GM18498 (cell line): ENCODE measurements around the gene RPL15.
"Not testable (repeated sequence)": the region's sequence is repeated elsewhere in the genome, so short reads cannot be mapped to it uniquely, and the experiment has no call there.

Source experiments
- ATAC-seq: cut with Tn5 transposase; IDR thresholded peaks from one replicate; pipeline ENCODE4 v1.9.1; 2021; ENCODE audit warnings: mild to moderate bottlenecking, moderate library complexity; ENCODE audit not compliant: unreplicated experiment

Gene RPL15

DNA sequence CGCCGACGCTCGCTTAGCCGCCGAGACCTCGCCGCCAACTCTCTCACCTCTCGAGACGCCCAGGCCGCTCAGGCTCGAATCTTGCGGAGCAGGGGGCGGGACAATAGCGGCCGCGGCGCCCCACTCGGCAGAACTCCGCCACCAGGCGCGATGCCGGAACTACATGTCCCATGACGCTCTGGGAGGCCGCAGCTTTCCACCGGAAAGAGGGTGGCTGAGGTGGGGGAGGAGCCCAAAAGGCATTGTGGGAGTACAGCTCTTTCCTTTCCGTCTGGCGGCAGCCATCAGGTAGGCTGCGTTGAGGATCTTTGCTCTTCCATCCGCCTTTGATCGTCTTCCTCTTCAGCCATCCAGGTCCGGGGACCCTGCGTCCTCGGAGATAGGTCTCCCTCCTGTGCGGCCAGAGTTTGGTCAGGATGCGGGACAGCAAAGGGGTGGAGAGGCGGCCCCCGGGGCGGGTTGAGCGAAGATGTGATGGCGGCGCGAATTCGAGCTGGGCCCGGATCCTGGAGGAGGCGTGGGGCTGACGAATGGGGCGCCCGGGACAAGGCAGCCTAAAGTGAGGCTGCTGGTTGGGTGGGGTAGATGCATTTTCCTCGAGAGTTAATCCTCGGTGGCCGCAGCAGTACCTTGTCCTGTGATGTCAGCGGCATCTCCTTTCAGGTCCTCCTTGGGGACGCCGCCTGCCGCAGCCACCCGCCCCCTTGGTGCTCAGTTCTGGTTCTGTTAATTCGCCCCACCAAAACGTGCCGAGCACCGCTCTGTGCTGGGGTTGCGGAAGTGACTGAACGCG, at the start of gene RPL15, which contains the start of gene NKIRAS1:
Gene RPL15 (plus strand): TSS at position 247 of the 793 bp plus-strand sequence. CDS start 728 bp downstream, outside the sequence.
Gene NKIRAS1 (minus strand): TSS at position 105 of the 793 bp plus-strand sequence. CDS start 6,086 bp downstream, outside the sequence.
- ATAC-seq: peak; percentile 95

DNA sequence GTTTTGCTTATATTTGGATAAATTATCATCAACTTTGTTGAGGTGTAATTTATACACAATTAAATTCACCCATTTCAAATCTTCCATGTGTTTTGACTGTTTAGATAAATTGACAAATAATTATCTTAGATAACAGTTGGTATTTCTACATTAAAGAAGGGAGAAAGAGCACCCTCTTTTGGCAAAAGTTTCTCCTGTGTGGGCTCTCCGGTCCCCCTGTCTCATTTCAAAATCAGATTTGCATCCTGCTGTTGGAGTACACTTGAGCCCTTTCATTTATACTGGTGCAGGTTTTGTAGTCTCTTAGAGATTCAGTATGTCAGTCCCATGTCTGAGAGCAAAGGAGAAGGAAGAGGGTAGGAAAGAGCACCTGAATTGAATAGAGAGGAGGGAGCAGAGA, 49.5 kb upstream of the RPL15 start:
- no peak for ATAC-seq

DNA sequence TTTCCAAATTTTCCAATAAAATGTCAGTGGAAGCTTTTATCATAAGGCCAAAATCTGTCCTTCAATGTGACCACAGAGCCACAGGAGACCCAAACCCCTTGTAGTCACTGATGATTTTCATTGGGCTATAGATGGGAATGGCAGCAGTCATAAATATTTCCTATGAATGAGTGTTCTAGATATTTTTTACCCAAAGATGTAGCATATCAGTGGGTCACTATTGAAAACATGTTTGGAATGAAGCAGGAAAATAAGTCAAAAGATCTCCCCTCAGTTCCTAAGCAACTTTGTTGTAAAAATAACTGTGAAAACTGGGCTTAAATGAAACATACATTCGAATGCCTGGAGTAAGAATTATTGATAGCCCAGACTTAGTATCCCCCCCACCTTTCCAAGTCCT, 49.1 kb upstream of the RPL15 start:
- ATAC-seq: no peak

DNA sequence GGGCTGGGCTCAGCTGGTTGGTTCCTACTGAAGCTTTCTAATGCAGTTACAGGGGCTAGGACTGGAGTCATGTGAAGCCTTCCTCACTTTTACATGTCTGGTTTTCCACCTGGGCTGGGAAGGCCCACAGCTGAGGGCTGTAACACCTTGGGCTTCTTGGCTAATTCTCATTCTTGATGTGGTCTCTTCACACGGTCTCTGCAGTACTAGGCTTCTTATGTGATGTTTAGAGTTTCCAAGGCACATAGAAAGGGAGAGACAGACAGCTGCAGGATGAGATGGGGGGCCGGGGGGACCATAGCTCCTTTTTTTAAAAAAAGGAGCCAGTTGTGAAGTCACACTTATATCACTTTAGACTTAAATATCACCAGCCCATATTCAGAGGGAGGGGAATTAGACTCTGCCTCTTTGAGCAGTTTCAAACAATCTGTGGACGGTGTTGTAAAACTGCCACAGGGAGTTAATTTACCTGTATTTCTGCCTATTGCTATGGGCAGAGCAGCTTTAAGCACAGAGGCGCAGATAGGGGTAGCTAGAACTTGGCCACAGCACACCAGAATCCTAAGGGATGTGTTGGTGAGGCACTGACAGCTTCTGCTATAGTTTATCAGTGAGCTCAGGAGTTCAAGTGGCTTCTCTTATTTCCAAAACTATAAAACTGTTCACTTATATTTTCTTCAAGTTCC, 46.8 kb upstream of the RPL15 start:
- ATAC-seq: no peak

DNA sequence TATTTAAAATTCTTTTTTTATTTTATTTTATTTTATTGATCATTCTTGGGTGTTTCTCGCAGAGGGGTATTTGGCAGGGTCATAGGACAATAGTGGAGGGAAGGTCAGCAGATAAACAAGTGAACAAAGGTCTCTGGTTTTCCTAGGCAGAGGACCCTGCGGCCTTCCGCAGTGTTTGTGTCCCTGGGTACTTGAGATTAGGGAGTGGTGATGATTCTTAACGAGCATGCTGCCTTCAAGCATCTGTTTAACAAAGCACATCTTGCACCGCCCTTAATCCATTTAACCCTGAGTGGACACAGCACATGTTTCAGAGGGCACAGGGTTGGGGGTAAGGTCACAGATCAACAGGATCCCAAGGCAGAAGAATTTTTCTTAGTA, 46.3 kb upstream of the RPL15 start:
- not testable (repeated sequence) for ATAC-seq

DNA sequence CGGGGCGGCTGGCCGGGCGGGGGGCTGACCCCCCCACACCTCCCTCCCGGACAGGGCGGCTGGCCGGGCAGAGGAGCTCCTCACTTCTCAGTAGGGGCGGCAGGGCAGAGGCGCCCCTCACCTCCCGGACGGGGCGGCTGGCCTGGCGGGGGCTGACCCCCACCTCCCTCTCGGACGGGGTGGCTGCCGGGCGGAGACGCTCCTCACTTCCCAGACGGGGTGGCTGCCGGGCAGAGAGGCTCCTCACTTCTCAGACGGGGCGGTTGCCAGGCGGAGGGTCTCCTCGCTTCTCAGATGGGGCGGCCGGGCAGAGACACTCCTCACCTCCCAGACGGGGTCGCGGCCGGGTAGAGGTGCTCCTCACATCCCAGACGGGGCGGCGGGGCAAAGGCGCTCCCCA, 45.6 kb upstream of the RPL15 start:
- ATAC-seq: not testable (repeated sequence)

DNA sequence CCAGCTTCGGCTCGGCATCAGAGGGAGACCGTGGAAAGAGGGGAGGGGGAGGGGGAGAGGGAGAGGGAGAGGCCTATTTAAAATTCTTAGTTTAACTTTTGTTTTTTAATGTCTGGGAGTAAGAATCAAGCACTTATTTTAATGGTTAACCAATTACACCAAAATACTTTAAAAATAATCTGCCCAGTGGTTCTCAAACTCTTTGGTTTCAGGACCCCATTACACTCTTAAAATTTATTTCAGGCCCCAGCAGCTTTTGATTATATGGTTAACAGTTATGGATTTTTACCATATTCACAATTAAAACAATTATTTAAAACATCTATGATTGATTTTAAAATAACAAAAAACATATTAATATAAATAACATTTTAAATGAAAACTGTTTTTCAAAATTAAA, 44.6 kb upstream of the RPL15 start:
- ATAC-seq: no peak

DNA sequence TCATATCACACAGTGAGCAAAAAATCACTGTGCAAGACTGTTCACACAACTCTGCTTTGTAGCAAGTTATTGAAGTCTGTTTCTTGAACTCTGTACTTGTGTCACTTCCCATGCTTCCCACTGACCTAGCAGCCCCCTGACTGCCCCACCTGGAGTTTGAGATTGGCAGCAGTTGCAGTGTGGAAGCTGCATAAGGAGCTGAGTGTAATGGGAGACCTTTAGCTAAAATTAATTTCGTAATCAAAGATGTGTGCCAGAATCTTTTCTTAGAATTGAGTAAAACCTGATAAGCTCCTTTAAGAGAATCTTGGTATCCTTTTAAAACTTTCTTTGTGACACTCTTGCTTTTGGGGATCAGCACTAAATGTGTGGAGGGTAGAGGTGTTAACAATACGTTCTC, 43.0 kb upstream of the RPL15 start:
- no peak for ATAC-seq

DNA sequence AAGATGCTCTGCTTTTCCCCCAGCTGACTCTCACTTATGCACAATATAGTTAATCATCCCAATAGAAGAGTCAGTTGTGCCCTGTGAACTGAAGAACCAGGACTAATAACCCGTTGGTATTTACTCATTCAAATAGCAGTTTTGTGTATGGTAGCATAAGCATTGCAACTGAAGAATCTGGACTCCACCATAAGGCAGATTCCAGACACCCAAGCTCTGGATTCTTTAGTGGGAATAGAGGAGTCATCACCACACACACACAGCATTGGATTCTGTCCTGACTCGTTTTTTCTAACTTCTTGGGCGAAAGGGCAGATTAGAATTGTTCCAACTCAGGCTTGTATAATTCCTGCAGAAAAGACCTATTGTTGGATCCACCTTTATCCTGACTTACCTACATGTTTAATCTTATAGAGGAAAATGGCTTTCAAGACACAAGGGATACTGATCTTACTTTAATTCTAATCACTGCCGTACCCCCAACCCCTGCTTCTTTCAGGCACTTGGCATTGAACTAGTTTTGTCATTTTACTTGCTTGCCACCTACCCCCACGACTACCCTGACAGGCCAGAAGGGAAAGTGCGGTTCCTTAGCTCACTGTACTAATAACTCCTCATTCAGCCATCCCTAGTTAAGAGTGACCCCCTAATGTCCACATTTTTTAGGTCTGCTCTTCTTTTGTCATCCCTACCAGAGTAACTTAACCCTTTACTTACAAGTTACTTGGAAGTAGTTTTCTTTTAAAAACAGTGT, 42.4 kb upstream of the RPL15 start:
- no peak for ATAC-seq

DNA sequence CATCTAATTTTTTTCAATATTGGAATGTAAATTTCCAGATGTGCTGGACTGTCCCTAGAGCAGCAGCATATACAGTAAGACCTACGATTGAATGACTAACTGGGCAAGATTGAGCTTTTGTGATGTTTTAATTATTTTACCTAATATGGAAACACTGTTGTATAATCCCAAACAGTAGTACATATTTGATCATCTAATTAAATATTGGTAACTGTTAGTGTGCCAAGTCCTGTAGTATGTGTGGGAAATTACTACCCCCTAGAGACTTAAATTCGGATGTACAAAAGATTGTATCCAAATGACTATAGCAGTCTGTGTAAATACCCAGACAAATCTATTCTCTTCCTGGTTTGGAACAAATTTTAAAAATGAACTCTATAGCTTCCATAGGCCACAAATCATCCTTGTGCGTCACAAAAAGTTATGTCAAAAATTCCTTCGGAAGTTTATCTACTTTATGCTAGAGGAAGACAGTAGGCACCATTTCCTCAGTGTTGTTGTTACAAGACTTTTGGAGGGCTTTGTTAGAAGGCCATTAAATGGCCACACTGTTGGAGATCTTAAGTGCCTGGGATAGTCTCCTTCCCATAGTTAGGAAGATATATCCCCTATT, 41.7 kb upstream of the RPL15 start:
- no peak for ATAC-seq

DNA sequence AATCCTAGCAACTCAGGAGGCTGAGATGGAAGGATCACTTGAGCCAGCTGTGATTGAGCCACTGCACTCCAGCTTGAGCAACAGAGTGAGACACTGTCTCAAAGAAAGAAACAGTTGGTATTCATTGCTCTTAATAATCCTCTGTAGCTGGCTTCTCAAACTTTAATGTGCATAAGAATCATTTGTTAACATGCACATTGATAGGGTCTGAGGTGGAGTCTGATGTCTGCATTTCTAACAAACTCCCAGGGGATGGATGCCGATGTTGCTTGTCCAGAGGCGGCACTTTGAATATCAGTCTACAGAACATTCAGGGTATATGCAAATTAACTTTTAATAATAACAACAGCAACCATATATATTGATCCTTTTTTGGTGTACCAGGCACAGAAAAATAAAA, 40.0 kb upstream of the RPL15 start:
- ATAC-seq: no peak

DNA sequence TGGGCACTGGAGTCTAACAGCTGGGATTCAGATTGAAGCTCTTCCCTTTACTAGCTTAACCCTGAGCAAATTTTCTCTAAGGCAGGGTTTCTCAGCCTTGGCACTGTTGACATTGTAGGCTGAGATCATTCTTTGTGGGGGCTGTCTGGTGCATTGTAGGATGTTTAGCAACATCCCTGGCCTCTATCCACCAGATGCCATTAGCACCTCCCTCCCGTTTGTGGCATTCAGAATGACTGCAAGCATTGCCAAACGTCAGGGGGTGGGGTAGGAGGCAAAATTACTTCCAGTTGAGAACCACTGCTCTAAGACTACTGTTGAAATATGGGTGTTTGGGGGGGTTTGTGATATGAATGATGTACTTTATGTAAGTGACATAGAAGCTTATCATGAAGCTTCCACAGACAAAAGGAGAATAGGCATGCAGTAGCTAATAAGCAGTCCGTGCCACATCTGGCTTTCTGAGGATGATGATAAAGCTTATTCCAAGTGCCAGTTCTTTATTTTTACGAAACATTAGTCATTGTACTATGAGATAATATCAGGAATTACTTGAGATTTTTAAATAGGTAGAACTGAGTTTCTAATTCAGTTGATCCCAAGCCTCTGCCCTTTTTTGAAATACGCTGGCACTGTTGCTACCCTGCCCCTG, 39.5 kb upstream of the RPL15 start:
- ATAC-seq: no peak

DNA sequence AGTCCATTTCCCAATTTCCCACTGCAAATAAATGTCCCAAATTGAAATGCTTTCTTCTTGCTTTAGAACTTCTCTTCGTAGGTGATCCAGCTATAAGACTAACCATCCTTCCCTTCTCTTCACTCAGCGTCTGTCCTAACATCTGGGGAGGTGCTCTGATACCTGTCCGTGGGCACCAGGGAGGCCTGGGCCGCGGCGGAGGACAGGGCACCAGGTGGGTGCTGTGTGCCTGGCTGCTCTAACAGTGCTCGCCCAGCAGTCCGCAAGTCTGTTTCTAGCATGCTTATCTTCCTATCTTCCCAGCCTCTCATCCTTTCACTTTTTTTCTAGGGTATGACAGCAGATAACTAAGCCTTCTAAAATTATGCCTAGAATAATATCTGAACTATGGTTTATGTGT, 37.4 kb upstream of the RPL15 start:
- no peak for ATAC-seq

DNA sequence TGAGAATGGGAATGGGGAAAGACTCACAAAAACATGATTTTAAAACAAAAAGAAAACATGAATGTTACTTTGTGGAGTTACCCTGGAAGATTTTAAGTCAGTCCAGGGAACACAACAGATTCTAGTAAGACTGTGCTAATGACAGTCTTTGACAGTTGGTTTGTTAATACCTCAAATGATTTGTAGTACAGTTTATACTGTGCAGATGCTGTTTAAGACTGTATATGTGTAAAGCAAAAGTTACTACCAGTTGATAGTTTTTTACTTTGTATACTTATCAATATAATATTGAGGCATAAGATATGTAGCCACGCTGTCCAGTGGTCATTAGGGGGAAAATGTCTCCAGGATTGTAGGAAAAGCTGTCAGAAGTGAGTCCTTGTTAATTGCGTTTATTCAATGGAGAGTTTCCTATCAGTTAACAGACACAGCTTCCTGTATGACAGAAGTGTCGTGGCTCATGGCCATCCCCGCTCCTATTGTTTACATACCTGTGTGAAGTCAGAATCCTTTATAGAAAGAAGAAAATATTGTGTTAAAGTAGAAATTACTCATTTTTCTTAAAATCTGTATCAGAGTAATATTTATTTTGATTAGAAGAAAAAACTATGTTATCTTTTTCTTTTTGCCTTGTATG, 36.1 kb upstream of the RPL15 start:
- no peak for ATAC-seq

DNA sequence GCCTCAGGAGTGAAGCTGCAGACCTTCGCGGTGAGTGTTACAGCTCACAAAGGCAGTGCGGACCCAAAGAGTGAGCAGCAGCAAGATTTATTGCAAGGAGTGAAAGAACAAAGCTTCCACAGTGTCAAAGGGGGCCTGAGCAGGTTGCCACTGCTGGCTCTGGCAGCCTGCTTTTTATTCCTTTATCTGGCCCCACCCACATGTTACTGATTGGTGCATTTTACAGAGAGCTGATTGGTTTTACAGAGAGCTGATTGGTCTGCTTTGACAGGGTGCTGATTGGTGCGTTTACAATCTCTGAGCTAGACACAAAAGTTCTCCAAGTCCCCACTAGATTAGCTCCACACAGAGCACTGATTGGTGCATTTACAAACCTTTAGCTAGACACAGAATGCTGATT, 34.9 kb upstream of the RPL15 start:
- not testable (repeated sequence) for ATAC-seq

DNA sequence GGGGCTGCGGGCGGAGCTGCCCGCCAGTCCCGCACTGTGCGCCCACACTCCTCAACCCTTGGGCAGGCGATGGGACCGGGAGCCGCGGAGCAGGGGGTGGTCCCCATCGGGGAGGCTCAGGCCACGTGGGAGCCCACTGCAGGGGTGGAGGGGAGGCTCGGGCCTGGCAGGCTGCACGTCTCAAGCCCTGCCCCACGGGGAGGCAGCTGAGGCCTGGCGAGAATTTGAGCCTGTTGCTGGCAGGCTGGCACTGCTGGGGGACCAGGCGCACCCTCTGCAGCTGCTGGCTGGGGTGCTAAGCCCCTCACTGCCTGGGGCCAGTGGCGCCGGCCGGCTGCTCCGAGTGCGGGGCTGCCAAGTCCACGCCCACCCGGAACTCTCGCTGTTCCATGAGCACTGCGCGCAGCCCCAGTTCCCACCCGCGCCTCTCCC, 34.4 kb upstream of the RPL15 start:
- ATAC-seq: no peak

DNA sequence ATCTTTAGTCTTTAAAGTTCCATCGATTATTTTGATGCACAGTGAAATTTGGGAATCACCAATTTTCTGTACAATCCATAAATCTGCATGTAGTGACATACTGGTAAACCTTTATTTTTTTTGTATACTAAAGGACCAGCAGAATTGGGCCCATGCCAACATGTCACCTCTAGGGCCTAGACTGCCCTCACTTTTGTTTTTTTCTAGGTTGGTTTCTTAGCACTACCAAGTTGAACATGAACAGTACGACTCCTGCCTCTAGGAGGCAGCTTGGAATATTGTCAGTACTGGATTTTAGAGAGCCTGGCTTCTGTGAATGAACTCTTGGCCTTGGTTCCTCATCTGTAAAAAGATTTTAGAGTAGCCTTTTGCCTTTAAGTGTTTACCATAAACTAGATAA, 32.5 kb upstream of the RPL15 start:
- ATAC-seq: no peak

DNA sequence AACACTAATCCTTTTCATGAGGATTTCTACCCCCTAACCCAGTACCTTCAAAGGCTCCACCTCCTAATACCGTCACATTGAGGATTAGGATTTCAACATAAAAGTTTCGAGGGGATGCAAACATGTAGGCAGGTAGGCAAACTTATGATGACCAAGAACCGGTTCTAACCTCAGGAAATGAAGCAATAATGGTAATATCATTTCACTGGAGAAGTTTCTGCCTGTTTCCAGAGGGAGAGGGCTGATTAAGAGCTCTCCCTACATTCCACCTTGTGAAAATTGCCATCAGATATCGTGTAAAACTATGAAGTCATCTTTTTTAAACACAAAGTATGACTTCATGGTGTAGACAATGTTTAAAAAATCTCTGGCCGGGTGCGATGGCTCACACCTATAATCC, 31.7 kb upstream of the RPL15 start:
- no peak for ATAC-seq

DNA sequence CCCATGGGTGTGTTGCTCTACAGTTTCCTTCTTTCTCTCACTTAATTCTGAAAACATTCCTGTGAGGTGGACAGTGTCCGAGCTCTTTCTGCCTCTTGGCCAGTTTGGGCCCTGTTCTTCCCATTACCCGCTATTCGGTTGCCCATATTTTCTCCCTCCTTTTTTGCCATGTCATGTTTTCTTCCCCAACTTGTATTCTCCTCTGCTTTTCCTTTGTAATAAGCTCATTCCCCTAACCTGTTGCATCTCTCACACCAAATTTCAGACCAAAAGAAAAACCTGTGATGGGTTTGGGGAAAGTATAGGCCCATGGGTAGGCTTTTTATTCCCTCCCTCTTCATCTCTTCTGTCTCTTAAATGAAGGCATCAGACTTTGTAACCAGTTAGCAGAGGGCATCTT, 30.6 kb upstream of the RPL15 start:
- no peak for ATAC-seq

DNA sequence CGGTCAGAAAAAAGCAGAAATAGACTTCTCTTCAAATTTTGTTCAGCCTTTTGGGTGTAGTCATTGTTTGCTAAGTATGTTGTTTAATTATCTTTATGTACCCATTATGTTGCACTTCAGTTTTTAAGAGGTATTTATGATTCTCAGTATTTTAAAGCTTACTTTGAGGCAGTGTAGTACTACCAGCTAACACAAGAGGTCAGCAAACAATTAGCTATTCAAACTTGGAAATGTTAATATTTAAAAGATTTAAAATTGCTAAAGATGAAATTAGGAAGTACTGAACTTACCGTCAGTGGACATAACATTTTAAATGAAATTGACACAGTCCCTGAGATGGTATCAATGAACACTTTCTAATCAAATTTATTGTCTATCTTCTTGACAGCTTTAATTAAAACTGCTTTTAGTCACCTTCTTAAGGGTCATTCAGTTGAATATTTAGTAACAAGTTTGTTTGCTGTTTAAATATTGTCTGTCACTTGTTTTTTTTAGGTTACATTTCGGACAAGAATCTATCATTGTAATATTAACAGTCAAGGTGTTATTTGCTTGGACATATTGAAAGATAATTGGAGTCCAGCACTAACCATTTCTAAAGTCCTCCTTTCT, 28.2 kb upstream of the RPL15 start:
- ATAC-seq: no peak
